HepG2 (cell line): ENCODE data around the gene CHMP4B. TPM values are rescaled to one million over a fixed set of nuclear protein-coding genes. Genes with fewer than 3 reads are reported as not detected.
A peak's percentile ranks its signal among the peaks of the same experiment; 100 is the strongest.

Experiments
- CREM ChIP-seq, 2 experiments: sonication (generic) in 1 of 2; formaldehyde crosslinking in 1 of 2; IDR thresholded peaks; 2 replicates each; pipeline versions ENCODE4 v1.4.0 to v1.6.1; 2016 to 2020; ENCODE audit warnings: antibody characterized with exemption in 1 of 2, mild to moderate bottlenecking in 1 of 2, missing genetic modification reagents in 1 of 2
- KLF9 ChIP-seq: IDR thresholded peaks from 2 replicates; pipeline ENCODE4 v1.6.1; 2016; ENCODE audit warnings: low read depth
- NFE2L2 ChIP-seq: fragments of 150-350 bp; IDR thresholded peaks from 2 replicates; pipeline ENCODE4 v1.6.1; 2014; ENCODE audit warnings: low read length
- PTBP1 ChIP-seq: fragments of 200-400 bp; formaldehyde crosslinking; IDR thresholded peaks from 2 replicates; pipeline ENCODE4 v1.6.1; 2018; ENCODE audit warnings: low read length, low read depth; ENCODE audit not compliant: poor library complexity, severe bottlenecking
- SOX13 ChIP-seq, 3 experiments: fragments of 450-650 bp in 1 of 3; sonication (generic) in 1 of 3; formaldehyde crosslinking in 1 of 3; IDR thresholded peaks in 2 of 3; conservative IDR thresholded peaks in 1 of 3; 2 replicates each; pipeline versions ENCODE4 v1.5.0 to v1.6.1; 2016 to 2020; ENCODE audit warnings: antibody characterized with exemption in 1 of 3, mild to moderate bottlenecking in 1 of 3, missing compliant biosample characterization in 1 of 3, missing genetic modification reagents in 1 of 3, moderate library complexity in 1 of 3
- WIZ ChIP-seq: sonication (generic); formaldehyde crosslinking; IDR thresholded peaks from 2 replicates; pipeline ENCODE4 v1.5.1; 2020; ENCODE audit warnings: mild to moderate bottlenecking, missing genetic modification reagents
- XRCC5 ChIP-seq: fragments of 200-400 bp; formaldehyde crosslinking; optimal IDR thresholded peaks from 2 replicates; pipeline ENCODE3; 2017; ENCODE audit warnings: mild to moderate bottlenecking, low read length
- ZBTB38 ChIP-seq: sonication (generic); formaldehyde crosslinking; IDR thresholded peaks from 2 replicates; pipeline ENCODE4 v1.5.1; 2020; ENCODE audit warnings: mild to moderate bottlenecking, missing genetic modification reagents
- ZNF12 ChIP-seq: sonication (generic); formaldehyde crosslinking; IDR thresholded peaks from 2 replicates; pipeline ENCODE4 v1.5.0; 2020; ENCODE audit warnings: missing genetic modification reagents
- ZNF235 ChIP-seq: sonication (generic); formaldehyde crosslinking; IDR thresholded peaks from 2 replicates; pipeline ENCODE4 v1.8.1; 2023; ENCODE audit warnings: mild to moderate bottlenecking, missing genetic modification reagents, borderline replicate concordance
- ZNF674 ChIP-seq: sonication (generic); formaldehyde crosslinking; IDR thresholded peaks from 2 replicates; pipeline ENCODE4 v1.5.0; 2020; ENCODE audit warnings: low read depth, mild to moderate bottlenecking, missing genetic modification reagents
- polyA plus RNA-seq, 8 experiments: library from polyadenylated mRNA; depleted of rRNA in 3 of 8; stranded (reverse) in 7 of 8; unstranded in 1 of 8; fragments of >200 nt; fragmentation: Illumina TruSeq in 4 of 8; extraction: Trizol in 4 of 8; gene quantifications; 2 replicates each; pipeline versions ENCODE4 v1.2.1 to v1.2.3, GENCODE V29; 2011 to 2016; ENCODE audit warnings: low read depth in 4 of 8, missing spikeins in 1 of 8, mixed read lengths in 1 of 8; ENCODE audit not compliant: insufficient read depth in 1 of 8
- total RNA-seq, 5 experiments: library from RNA; depleted of rRNA; stranded (reverse); fragments of >200 nt; fragmentation: Illumina TruSeq; extraction: Trizol; gene quantifications; 2 replicates each; pipeline ENCODE4 v1.2.3, GENCODE V29; 2016; ENCODE audit warnings: low read depth in 1 of 5
- TF ChIP-seq, protein P1 (sequence below): sonication (generic); formaldehyde crosslinking; IDR thresholded peaks from 2 replicates; pipeline ENCODE4 v1.4.0; 2020; ENCODE audit warnings: missing genetic modification reagents
- TF ChIP-seq, protein P2 (sequence below): sonication (generic); formaldehyde crosslinking; IDR thresholded peaks from 2 replicates; pipeline ENCODE4 v1.4.0; 2020; ENCODE audit warnings: missing genetic modification reagents, mild to moderate bottlenecking, borderline replicate concordance
- TF ChIP-seq, protein P3 (sequence below): sonication (generic); formaldehyde crosslinking; IDR thresholded peaks from 2 replicates; pipeline ENCODE4 v1.4.0; 2020; ENCODE audit warnings: missing genetic modification reagents
- TF ChIP-seq, protein P4 (sequence below): sonication (generic); formaldehyde crosslinking; conservative IDR thresholded peaks from 2 replicates; pipeline ENCODE4 v1.5.0; 2020; ENCODE audit warnings: missing genetic modification reagents
- TF ChIP-seq, protein P5 (sequence below): sonication (generic); formaldehyde crosslinking; IDR thresholded peaks from 2 replicates; pipeline ENCODE4 v1.8.1; 2023; ENCODE audit warnings: mild to moderate bottlenecking, missing genetic modification reagents

CHMP4B gene
- total and polyA plus RNA-seq, 2 of the 13 experiments (the other 11 are each of a cell fraction or from before 2014, with no cell fraction given) = 40.1 to 45.6 TPM

DNA sequence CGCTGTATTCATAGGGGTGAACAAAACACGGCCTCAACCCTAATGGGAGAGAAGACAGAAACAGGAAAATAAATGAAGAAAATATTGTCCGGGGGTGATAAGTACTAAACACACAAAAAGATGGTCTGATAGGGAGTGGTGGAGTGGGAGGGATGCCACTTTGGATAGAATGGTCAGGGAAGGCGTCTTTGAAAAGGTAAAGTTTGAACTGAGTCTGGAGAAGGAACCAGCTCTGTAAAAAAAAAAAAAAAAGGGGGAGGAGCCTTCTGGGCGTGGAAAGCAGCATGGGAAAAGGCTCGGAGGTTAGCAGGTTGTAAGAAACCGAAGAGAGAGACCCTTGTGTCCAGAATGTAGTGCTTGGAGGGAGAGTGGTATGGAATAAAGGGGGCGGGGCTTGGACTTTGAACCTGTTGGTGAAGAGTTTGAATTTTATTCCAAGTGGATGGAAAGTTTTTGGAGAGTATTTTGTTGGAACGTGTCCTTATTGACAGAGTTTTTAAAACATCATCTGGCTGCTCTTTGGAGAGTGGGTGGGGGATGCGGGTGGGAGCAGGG is 1.8 kb downstream of the CHMP4B start (continued):
- TF ChIP-seq, protein P1, sequence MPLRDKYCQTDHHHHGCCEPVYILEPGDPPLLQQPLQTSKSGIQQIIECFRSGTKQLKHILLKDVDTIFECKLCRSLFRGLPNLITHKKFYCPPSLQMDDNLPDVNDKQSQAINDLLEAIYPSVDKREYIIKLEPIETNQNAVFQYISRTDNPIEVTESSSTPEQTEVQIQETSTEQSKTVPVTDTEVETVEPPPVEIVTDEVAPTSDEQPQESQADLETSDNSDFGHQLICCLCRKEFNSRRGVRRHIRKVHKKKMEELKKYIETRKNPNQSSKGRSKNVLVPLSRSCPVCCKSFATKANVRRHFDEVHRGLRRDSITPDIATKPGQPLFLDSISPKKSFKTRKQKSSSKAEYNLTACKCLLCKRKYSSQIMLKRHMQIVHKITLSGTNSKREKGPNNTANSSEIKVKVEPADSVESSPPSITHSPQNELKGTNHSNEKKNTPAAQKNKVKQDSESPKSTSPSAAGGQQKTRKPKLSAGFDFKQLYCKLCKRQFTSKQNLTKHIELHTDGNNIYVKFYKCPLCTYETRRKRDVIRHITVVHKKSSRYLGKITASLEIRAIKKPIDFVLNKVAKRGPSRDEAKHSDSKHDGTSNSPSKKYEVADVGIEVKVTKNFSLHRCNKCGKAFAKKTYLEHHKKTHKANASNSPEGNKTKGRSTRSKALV (CRISPR knock-in tag) = no peak
- TF ChIP-seq XRCC5 (peak; percentile 7), ZNF674 (no peak), ZNF12 (CRISPR knock-in tag) (no peak), PTBP1 (no peak), ZNF235 (no peak), CREM (IDR thresholded peaks at IDR 0.05) (no peak; the same call in 1 of the 2 replicates), CREM (CRISPR knock-in tag; IDR thresholded peaks at IDR 0.05) (no peak), SOX13 (IDR thresholded peaks at IDR 0.05) (no peak), SOX13 (CRISPR knock-in tag; conservative IDR thresholded peaks at IDR 0.05 in 1 of 2, IDR thresholded peaks at IDR 0.05 in 1 of 2) (no peak), WIZ (CRISPR knock-in tag) (no peak), ZBTB38 (CRISPR knock-in tag) (no peak), NFE2L2 (no peak), KLF9 (peak; percentile 35; the same call in 1 of the 2 replicates)
- TF ChIP-seq, protein P2, sequence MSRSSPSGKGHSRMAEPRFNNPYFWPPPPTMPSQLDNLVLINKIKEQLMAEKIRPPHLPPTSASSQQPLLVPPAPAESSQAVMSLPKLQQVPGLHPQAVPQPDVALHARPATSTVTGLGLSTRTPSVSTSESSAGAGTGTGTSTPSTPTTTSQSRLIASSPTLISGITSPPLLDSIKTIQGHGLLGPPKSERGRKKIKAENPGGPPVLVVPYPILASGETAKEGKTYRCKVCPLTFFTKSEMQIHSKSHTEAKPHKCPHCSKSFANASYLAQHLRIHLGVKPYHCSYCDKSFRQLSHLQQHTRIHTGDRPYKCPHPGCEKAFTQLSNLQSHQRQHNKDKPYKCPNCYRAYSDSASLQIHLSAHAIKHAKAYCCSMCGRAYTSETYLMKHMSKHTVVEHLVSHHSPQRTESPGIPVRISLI (CRISPR knock-in tag) = peak; percentile 98
- TF ChIP-seq, protein P3, sequence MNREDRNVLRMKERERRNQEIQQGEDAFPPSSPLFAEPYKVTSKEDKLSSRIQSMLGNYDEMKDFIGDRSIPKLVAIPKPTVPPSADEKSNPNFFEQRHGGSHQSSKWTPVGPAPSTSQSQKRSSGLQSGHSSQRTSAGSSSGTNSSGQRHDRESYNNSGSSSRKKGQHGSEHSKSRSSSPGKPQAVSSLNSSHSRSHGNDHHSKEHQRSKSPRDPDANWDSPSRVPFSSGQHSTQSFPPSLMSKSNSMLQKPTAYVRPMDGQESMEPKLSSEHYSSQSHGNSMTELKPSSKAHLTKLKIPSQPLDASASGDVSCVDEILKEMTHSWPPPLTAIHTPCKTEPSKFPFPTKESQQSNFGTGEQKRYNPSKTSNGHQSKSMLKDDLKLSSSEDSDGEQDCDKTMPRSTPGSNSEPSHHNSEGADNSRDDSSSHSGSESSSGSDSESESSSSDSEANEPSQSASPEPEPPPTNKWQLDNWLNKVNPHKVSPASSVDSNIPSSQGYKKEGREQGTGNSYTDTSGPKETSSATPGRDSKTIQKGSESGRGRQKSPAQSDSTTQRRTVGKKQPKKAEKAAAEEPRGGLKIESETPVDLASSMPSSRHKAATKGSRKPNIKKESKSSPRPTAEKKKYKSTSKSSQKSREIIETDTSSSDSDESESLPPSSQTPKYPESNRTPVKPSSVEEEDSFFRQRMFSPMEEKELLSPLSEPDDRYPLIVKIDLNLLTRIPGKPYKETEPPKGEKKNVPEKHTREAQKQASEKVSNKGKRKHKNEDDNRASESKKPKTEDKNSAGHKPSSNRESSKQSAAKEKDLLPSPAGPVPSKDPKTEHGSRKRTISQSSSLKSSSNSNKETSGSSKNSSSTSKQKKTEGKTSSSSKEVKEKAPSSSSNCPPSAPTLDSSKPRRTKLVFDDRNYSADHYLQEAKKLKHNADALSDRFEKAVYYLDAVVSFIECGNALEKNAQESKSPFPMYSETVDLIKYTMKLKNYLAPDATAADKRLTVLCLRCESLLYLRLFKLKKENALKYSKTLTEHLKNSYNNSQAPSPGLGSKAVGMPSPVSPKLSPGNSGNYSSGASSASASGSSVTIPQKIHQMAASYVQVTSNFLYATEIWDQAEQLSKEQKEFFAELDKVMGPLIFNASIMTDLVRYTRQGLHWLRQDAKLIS (CRISPR knock-in tag) = no peak
- TF ChIP-seq, protein P4, sequence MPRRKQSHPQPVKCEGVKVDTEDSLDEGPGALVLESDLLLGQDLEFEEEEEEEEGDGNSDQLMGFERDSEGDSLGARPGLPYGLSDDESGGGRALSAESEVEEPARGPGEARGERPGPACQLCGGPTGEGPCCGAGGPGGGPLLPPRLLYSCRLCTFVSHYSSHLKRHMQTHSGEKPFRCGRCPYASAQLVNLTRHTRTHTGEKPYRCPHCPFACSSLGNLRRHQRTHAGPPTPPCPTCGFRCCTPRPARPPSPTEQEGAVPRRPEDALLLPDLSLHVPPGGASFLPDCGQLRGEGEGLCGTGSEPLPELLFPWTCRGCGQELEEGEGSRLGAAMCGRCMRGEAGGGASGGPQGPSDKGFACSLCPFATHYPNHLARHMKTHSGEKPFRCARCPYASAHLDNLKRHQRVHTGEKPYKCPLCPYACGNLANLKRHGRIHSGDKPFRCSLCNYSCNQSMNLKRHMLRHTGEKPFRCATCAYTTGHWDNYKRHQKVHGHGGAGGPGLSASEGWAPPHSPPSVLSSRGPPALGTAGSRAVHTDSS (CRISPR knock-in tag) = no peak
- TF ChIP-seq, protein P5, sequence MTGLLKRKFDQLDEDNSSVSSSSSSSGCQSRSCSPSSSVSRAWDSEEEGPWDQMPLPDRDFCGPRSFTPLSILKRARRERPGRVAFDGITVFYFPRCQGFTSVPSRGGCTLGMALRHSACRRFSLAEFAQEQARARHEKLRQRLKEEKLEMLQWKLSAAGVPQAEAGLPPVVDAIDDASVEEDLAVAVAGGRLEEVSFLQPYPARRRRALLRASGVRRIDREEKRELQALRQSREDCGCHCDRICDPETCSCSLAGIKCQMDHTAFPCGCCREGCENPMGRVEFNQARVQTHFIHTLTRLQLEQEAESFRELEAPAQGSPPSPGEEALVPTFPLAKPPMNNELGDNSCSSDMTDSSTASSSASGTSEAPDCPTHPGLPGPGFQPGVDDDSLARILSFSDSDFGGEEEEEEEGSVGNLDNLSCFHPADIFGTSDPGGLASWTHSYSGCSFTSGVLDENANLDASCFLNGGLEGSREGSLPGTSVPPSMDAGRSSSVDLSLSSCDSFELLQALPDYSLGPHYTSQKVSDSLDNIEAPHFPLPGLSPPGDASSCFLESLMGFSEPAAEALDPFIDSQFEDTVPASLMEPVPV (CRISPR knock-in tag) = no peak; the same call in 1 of the 2 replicates
